PFSK-1 (cell line): Measurements from ENCODE around the gene SLC44A3.

ENCODE experiments used
- FOXP2 ChIP-seq: optimal IDR thresholded peaks from 2 replicates; pipeline ENCODE3; 2011; ENCODE audit warnings: borderline replicate concordance, control low read depth, inconsistent platforms; ENCODE audit not compliant: insufficient read depth; ENCODE audit errors: extremely low read length, extremely low read depth
- POLR2AphosphoS5 ChIP-seq: IDR thresholded peaks from 2 replicates; pipeline ENCODE4 v1.6.1; 2012; ENCODE audit warnings: low read depth, mild to moderate bottlenecking, control low read depth, low read length, moderate library complexity
- REST ChIP-seq, 2 experiments: IDR thresholded peaks; 2 replicates each; pipeline versions ENCODE4 v1.6.1 to v1.8.0; 2011 to 2012; ENCODE audit warnings: low read depth in 2 of 2, low read length in 2 of 2, control low read depth in 1 of 2, inconsistent platforms in 1 of 2, mild to moderate bottlenecking in 1 of 2, moderate library complexity in 1 of 2; ENCODE audit not compliant: insufficient read depth in 1 of 2
- SIN3A ChIP-seq: IDR thresholded peaks from 2 replicates; pipeline ENCODE4 v1.6.1; 2012; ENCODE audit warnings: mild to moderate bottlenecking, low read length, moderate library complexity, borderline replicate concordance; ENCODE audit not compliant: insufficient read depth
- TAF1 ChIP-seq: IDR thresholded peaks from 2 replicates; pipeline ENCODE4 v1.6.1; 2012; ENCODE audit warnings: low read length, control low read depth, borderline replicate concordance; ENCODE audit not compliant: insufficient read depth

Gene SLC44A3

GRCh38 chr1:94872771-94873495 is 52.8 kb downstream of the SLC44A3 start:
- TF ChIP-seq SIN3A (no peak), POLR2AphosphoS5 (no peak), FOXP2 (no peak), TAF1 (no peak), REST (IDR thresholded peaks at IDR 0.05; ENCODE audit: insufficient read depth in 1 of 2, low read depth in 2 of 2, low read length in 2 of 2) (no peak)

- no peak for TF ChIP-seq POLR2AphosphoS5
- no peak for TF ChIP-seq SIN3A
- no peak for TF ChIP-seq REST (IDR thresholded peaks at IDR 0.05; ENCODE audit: insufficient read depth in 1 of 2, low read depth in 2 of 2, low read length in 2 of 2)
- no peak for TF ChIP-seq FOXP2
- no peak for TF ChIP-seq TAF1
Measured at GRCh38 chr1:94873520-94874351, 53.6 kb downstream of the SLC44A3 start.

DNA sequence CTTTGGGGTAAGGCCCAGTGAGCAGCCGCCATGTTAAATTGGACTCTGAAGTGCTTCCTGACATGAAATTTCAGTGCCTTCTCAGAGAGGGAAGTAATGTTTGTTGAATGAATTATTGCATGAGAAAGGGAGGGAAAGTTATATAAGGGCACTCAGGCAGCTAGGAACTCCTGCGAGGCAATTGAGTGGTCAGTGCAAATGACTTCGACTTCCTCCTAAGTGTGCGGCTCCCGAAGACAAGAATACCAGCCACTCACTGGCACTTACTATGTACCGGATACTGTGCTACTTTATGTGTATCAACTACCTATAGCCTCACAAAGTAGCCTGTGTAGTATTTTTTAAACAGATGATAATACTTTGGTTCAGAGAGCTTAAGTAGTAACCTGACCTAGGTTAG is 54.3 kb downstream of the SLC44A3 start:
- TF ChIP-seq SIN3A (no peak), FOXP2 (no peak), REST (IDR thresholded peaks at IDR 0.05; ENCODE audit: insufficient read depth in 1 of 2, low read depth in 2 of 2, low read length in 2 of 2) (no peak), POLR2AphosphoS5 (no peak), TAF1 (no peak)

- TF ChIP-seq FOXP2, result no peak
- no peak for TF ChIP-seq SIN3A
- no peak for TF ChIP-seq REST (IDR thresholded peaks at IDR 0.05; ENCODE audit: insufficient read depth in 1 of 2, low read depth in 2 of 2, low read length in 2 of 2)
- TF ChIP-seq POLR2AphosphoS5, result no peak
- TF ChIP-seq TAF1, result no peak
Measured at GRCh38 chr1:94875794-94876193, 55.6 kb downstream of the SLC44A3 start.
